RWPE2 (cell line): Measurements from ENCODE around the gene SLC1A3.

Experiments
- ATAC-seq: fragments of 200-7000 bp; cut with Tn5 transposase; 3 replicates; pipeline ENCODE4 v1.9.1; 2021; ENCODE audit warnings: low read depth
- DNase-seq: peaks from one replicate; pipeline ENCODE4 v3.0.0-alpha.2; 2020; ENCODE audit warnings: low spot score
- H3K27ac ChIP-seq: fragments of 450-650 bp; 2 replicates; pipeline ENCODE4 v1.5.1; 2017; ENCODE audit warnings: mild to moderate bottlenecking; ENCODE audit not compliant: poor library complexity, severe bottlenecking
- H3K27me3 ChIP-seq: fragments of 250-450 bp; sonication (Bioruptor Pico); 2 replicates; pipeline ENCODE4 v1.5.1; 2021; ENCODE audit warnings: mild to moderate bottlenecking, moderate library complexity; ENCODE audit not compliant: insufficient read depth, poor library complexity, severe bottlenecking
- H3K36me3 ChIP-seq: fragments of 250-450 bp; sonication (Bioruptor Pico); 2 replicates; pipeline ENCODE4 v1.5.1; 2020; ENCODE audit warnings: low read depth, mild to moderate bottlenecking, moderate library complexity
- H3K4me1 ChIP-seq: fragments of 250-450 bp; sonication (Bioruptor Pico); 2 replicates; pipeline ENCODE4 v1.5.1; 2021; ENCODE audit warnings: mild to moderate bottlenecking, moderate library complexity; ENCODE audit not compliant: insufficient read depth, poor library complexity, severe bottlenecking
- H3K4me3 ChIP-seq: fragments of 250-450 bp; sonication (Bioruptor Pico); 2 replicates; pipeline ENCODE4 v1.5.1; 2021; ENCODE audit warnings: mild to moderate bottlenecking, moderate library complexity; ENCODE audit not compliant: severe bottlenecking
- H3K9me3 ChIP-seq: fragments of 250-450 bp; sonication (Bioruptor Pico); 2 replicates; pipeline ENCODE4 v1.5.1; 2021; ENCODE audit warnings: mild to moderate bottlenecking, moderate library complexity; ENCODE audit not compliant: severe bottlenecking
- TF ChIP-seq, protein P1 (sequence below): fragments of 450-650 bp; IDR thresholded peaks from one replicate; pipeline ENCODE4 v1.5.1; 2017; ENCODE audit warnings: mild to moderate bottlenecking, moderate library complexity; ENCODE audit not compliant: poor library complexity, severe bottlenecking

The SLC1A3 gene

GRCh38 chr5:36665628-36666027, 59.2 kb downstream of the SLC1A3 start:
- Histone ChIP-seq H3K27ac (no peak overlapping the region), H3K36me3 (no peaks in the 10 kb centered on the region), H3K27me3 (no peaks in the 10 kb centered on the region), H3K4me3 (no peak overlapping the region), H3K4me1 (peaks cover 34% of the 10 kb centered on the region), H3K9me3 (no peaks in the 10 kb centered on the region)
- TF ChIP-seq, protein P1, sequence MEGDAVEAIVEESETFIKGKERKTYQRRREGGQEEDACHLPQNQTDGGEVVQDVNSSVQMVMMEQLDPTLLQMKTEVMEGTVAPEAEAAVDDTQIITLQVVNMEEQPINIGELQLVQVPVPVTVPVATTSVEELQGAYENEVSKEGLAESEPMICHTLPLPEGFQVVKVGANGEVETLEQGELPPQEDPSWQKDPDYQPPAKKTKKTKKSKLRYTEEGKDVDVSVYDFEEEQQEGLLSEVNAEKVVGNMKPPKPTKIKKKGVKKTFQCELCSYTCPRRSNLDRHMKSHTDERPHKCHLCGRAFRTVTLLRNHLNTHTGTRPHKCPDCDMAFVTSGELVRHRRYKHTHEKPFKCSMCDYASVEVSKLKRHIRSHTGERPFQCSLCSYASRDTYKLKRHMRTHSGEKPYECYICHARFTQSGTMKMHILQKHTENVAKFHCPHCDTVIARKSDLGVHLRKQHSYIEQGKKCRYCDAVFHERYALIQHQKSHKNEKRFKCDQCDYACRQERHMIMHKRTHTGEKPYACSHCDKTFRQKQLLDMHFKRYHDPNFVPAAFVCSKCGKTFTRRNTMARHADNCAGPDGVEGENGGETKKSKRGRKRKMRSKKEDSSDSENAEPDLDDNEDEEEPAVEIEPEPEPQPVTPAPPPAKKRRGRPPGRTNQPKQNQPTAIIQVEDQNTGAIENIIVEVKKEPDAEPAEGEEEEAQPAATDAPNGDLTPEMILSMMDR: no peak
- DNase-seq (no peak), ATAC-seq (no peak)

GRCh38 chr5:36666274-36666673, 59.9 kb downstream of the SLC1A3 start:
- no peak for DNase-seq
- ATAC-seq: no peak
- Histone ChIP-seq H3K9me3 (no peaks in the 10 kb centered on the region), H3K36me3 (no peaks in the 10 kb centered on the region), H3K4me1 (peaks cover 31% of the 10 kb centered on the region), H3K27me3 (no peaks in the 10 kb centered on the region), H3K27ac (no peak overlapping the region), H3K4me3 (no peak overlapping the region)
- TF ChIP-seq, protein P1: no peak

DNA sequence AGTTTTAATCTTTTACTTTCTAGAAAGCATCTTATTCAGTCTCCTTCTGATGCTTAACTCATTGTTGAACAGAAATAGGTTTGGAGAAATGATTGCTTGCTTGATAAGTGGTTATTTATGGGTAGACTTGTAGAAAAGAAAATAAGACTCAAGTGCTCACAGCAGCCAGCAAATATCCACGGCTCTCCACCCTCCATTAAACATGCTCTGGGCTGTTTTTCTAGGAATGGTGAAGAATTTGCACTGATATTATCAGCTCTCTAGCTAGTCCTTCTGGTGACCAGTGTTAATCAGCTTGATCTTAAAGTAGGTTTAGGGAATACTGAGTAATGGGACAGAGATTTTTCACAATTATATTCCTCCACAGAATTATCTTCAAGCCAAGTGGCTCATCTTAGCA, 60.6 kb downstream of the SLC1A3 start:
- H3K9me3 ChIP-seq: no peaks in the 10 kb centered on the region
- peak overlapping the region; percentile 30 for H3K27ac ChIP-seq
- no peak overlapping the region for H3K4me3 ChIP-seq

GRCh38 chr5:36667824-36668223, 61.4 kb downstream of the SLC1A3 start:
- peaks cover 31% of the 10 kb centered on the region for H3K4me1 ChIP-seq
- H3K27me3 ChIP-seq: no peaks in the 10 kb centered on the region
- H3K4me3 ChIP-seq: no peak overlapping the region
- no peaks in the 10 kb centered on the region for H3K9me3 ChIP-seq
- TF ChIP-seq, protein P1: no peak
- H3K36me3 ChIP-seq: no peaks in the 10 kb centered on the region
- peak overlapping the region; percentile 30 for H3K27ac ChIP-seq
- no peak for DNase-seq
- ATAC-seq: peak; percentile 73

More for the DNA sequence above, 60.6 kb downstream of the SLC1A3 start:
- DNase-seq (no peak), ATAC-seq (no peak)
- Histone ChIP-seq H3K27me3 (no peaks in the 10 kb centered on the region), H3K4me1 (peaks cover 31% of the 10 kb centered on the region), H3K36me3 (no peaks in the 10 kb centered on the region)
- TF ChIP-seq, protein P1: no peak

- no peak overlapping the region for H3K4me3 ChIP-seq
- ATAC-seq (no peak), DNase-seq (no peak)
- TF ChIP-seq, protein P1: no peak
- H3K36me3 ChIP-seq: no peaks in the 10 kb centered on the region
- no peak overlapping the region for H3K27ac ChIP-seq
- peaks cover 31% of the 10 kb centered on the region for H3K4me1 ChIP-seq
- H3K27me3 ChIP-seq: no peaks in the 10 kb centered on the region
- H3K9me3 ChIP-seq: no peaks in the 10 kb centered on the region
Observed at GRCh38 chr5:36669015-36669651, 62.7 kb downstream of the SLC1A3 start.
